HG02852 (cell line): ENCODE results near the gene P4HA2.

Experiments
- ATAC-seq: cut with Tn5 transposase; IDR thresholded peaks from one replicate; pipeline ENCODE4 v1.9.1; 2021; ENCODE audit warnings: mild to moderate bottlenecking, moderate library complexity; ENCODE audit not compliant: unreplicated experiment

Gene P4HA2

DNA sequence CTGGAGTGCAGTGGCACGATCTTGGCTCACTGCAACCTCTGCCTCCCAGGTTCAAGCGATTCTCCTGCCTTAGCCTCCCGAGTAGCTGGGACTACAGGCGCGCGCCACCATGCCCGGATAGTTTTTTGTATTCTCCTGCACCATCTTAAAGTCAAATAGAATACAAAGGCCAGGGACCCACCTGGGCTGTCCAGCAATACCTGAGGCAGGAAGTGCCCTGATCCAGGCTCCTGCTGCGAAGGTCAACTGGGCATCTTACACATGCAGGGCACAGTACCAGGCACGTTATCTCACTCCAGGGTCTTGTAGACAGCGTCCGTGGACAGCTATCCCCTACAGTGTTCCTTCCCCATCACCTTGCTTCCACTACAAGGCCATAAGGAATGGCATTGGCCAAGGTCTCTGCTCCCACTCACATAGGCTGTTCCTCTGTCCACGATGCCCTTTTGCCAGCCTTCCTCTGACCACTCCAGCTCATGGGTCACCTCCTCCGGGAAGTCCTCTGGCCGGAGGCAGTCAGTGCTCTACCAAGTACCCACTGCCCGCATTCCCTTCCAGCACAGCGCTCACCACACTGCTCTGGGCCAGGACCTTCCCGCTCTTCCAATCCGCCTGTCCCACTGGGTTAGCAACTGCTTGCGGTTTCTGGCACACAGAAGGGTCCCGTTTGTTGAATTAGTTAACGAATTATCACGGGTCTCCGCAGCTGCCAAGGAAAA, 978 bp downstream of the P4HA2 start:
- no peak for ATAC-seq

DNA sequence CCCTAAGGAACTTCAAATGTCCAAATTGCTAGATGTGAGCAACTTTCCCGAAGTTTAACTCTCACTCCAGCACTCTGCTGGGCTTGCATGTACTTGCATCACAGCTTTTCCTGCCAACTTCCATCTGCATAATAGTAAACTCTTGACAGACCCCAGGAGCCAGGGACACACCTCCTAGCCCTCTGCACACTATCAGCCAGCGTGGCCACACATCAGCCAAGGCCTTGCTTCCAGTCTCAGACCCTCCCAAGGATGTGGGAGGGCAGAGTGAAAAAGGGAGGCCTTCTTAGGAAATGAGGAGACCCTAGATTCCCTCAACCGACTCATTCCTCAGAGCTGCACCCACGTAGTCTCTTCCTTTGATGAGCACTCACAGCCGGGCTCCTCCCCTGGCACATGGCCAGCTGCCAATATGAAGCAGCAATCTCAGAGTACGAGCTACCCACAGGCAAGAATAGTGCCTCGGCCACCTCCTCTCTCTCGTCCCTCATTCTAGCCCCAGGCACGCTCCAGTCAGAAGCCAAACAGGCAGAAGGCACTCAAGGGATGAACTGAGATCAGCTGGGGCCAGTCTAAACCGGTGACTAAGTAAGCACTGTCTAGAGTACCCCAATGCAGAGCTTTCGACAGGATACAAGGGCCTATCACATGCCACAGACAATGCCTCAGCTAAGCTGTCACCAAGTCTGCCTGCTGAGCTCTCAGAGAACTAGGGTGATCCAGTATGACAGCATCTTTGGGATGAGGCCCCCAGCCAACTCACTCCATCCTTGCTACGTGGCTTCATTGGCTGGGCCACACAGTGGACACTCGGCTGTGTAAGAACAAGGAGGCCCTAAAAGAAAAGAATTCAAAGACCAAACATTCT, 2.3 kb downstream of the P4HA2 start:
- no peak for ATAC-seq

DNA sequence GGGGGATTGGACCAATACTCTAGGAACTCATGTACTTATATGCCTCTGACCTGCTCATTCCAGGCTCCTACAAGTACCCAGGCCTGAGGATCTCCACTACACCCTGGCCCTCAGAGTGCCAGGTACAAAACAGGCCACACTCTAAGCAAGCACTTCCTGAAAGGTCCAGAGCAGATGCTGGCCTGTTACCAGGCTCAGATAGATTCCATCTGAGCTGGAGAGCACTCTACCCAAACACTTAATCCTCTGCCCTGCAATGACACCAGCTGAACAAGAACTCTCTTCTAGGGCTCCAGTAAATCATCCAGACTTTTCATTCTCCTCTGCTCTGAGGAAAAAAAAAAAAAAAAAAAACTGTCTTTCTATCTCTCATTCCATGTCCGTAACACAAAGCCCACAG, 2.9 kb downstream of the P4HA2 start:
- no peak for ATAC-seq

DNA sequence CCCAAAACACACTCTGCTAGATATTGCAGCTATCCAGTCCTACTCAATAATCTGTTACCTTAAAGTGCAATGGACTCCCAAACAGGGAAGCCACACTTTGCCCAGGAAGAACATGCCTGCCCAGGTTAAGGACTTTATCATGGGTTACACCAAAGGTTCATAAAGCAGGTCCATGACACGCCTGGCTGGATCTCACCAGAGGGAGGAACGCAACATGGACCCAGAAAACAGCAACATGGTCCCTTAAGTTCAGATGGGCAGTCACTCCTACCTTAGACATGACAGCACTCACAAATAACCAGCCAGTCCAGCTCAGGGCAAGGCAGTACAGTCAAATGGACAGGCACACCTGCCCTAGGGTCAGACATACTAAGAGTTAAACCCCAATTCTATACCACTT, 3.8 kb downstream of the P4HA2 start:
- no peak for ATAC-seq

DNA sequence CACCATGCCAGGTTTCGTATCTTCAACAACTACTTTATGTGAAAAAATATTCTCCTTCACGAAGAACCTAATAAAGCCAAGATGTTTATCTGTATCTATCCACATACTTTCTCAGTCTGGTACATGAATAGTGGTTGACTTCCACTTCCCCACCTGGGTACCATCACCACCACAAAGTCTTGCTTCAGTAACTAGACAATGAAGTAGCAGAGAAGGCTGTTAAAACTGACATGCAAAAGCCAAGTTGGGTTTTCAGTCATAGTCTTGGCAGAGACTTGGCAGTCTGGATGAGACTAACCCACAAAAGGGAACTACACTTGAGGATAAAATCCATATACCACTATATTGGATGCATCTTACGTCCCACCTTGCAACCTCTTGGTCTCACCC, 5.0 kb downstream of the P4HA2 start:
- peak; percentile 67 for ATAC-seq

DNA sequence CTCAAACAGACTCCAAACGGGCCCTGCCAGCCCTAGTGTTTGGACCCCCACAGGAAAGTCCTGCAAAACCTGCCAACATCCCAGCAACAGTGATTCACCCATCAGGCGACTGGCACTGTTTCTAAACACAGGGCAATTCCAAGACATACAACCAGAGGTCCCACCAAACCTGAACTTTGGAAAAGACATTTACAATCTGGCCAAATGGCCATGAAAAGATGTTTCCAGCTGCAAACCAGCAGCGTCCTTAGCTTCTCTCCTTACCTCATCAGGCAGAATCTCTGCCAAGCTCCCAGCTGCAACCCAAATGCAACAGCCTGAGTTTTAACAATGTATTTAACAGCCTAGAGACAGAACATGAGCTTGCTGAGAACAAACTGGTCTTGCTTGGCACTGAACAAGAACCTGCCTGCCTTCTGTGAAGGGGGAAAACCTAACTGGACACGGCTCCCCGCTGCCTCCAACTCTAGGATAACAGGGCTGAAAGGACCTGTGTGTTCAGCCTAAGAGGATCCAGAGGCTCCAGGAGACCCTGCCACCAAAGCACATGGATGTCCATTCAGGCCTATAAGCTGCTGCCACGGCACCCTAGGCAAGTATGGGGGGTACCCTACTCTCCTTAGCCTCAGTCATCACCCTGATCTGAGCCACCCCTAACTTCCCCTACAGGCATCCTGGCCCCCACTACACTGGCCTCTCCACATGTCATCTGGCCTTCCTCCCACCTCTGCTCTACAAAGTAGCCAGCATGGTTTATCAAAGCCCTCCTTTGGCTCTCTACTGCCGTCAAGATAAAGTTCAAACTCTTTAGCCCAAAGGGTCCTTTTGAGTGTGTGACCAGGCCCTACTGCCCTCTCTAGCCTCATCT, 5.6 kb downstream of the P4HA2 start:
- peak; percentile 7 for ATAC-seq

DNA sequence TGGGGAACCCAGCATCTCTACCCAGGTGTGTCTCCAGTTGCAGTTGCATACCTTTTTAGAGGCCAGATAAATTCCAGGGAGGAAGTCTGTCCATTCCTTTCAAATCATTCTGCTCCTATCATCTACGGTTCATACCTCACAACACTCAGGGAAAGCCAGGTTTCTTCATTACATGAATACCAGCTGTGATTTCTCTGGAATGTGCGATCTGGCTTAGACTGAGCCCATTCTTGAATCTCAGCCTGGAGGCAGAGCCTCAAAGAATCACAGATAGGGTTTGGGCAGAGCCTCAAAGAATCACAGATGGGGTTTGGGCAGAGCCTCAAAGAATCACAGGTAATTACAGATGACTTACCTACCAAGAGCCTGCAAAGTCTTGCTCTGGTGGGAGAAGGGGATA, 7.2 kb downstream of the P4HA2 start:
- ATAC-seq = no peak

DNA sequence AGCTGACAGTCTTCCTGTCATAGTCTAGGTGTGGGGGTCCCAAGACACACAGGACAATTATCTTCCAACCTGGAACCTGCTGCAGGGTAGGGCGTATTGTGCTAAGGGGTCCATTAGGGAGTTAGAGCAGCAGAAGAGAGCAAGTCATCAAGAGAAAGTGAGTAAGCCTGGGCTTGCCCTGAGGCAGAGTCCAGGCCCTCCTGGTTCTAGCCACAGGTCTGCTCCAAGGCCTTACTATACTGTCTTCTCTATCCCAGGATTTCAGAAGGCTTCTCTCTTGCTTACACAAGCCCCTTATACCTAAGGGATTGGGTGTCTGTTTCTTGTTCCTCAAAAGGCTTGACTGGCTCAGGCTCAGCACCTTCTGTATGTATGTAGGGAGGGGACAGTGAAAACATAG, 7.7 kb downstream of the P4HA2 start:
- no peak for ATAC-seq

DNA sequence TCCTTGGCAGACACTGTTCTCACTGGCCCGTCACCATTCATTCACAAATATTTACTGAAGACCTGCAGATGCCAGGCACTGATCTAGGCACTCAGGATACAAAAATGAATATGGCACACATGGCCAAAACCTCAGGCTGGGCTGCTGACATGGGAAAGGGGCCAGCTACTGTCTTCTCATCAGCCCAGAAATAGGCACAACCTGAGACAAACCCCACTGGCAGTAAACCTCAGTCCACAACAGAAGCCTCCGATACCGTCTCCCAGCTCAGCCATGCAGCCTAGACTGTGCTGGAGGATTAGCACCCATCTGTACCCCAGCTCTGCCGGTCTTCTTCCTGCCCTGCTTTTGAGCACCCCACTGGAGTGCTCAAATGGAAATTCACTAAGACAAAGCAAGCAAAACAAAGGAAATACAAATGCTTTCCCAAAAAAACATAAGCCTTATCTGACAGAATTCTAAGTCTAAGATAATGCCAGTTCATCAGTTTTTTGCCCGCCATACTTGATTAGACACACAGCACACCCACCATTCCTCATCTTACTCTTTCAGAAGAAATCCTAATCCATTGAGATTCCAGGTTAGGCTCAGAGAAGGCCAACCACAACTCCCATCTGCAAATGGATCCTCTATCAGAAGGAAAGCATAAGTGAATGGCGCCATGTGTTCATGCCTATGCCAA, 8.2 kb downstream of the P4HA2 start:
- no peak for ATAC-seq

DNA sequence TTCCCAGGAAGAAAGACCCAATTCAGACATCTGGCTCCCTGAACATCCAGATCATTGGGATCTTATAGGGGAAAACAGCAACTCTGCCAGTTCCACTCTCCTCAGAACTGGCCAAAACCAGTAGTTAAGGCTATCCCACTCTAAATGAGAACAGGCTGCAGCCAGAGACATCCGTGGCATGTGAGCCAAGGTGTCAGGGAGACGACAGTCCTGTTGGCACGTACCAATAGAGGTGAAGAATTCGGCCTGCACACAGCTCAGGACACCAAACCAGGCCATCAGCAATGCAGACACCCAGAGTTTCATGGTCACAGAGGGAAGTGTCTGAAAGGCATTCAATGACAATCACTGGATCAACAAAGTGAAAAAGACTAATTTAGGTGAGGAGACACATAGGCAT, 9.3 kb downstream of the P4HA2 start:
- ATAC-seq = no peak

DNA sequence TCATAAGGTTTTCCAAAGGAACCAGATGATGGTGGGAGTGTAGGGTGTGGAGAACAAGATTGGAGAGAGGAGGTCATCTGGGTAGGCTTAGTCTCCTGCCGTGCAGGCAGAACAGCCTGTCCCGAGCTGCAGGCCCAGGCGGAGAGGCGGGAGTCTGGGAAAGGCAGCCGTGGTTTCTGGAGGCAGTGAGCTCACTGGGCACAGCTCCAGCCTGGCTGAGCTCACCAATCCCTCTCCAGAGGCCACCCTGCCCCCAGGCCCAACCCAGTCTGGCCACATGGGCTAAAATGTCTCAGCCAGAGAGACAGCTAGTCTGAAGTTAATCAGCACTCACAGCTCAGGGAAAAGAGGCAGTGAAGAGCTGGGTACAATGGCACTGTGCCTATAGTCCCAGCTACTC, 12.3 kb downstream of the P4HA2 start:
- ATAC-seq = no peak

DNA sequence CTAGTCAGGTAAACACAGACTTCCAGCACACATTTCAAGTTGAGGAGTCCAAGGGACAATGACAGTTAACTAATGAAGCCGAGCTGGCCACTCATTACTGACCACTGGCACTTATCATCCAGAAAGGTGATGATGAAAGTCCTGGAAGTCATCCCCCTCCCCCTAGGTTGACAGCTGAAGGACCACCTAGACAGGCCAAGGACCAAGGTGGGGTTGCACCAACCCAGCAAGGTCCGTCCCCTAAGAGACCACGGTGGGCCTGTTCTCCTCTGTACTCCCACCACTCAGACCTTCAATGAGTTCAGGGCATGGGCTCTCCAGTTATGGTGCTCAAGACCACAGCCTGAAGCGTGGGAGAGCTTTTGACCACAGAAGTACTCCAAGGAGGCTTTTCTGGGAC, 13.2 kb downstream of the P4HA2 start:
- ATAC-seq = no peak

DNA sequence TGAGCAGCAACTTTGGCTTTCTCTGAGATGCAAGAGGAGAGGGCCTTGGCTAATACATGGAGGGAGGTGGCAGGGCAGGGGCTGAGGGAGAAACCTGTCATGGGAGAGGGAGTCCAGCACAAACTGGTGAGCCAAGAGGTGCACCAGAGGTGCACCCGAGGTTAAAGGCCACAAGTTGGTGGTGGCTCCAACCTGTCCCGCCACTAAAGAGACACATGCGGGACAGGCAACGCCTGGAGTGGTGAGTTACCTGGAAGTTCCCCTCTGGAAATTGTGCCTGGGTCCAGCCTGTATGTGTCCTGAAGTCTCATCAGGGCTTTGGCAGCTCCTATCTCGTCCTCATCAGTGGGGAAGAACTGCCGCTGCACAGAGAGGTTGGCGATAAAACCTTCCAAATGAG, 14.0 kb downstream of the P4HA2 start:
- no peak for ATAC-seq

DNA sequence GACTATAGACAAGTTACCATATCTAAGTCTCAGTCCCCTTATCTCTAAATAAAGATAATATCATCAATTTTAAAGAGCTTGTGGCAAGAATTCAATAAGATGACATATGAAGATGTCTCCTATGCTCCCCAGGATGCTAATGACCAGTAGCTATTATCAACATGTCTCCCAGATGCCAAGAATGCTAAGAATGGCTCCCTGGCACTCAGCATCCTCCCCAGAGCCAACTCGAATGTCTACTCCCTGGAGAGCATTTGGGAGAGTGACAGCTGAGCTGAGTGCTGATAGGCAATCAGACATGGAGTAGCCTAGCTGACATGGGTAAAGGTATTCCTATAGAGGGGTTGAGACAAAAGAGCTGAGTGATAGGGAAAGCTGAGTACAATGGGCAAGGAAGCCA, 15.9 kb downstream of the P4HA2 start:
- no peak for ATAC-seq

DNA sequence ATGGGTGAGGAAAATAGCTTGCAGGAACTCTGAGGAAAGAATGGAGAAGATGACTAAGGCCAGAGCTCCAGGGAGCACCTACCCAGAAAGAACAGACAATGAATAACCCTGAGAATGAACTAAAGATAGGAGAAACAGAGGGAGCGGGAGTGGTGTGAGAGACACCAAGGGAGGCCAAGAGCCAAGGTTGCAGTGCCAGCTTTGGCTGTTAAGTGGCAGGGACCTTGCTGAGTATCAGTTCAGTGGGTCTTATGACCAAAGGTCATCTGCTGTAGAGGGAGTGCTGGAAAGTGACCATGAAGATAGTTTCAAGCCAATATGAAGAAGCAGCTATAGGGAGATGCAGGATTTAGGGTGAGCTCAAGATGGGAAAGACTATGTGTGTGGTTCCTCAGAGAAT, 16.7 kb downstream of the P4HA2 start:
- no peak for ATAC-seq

DNA sequence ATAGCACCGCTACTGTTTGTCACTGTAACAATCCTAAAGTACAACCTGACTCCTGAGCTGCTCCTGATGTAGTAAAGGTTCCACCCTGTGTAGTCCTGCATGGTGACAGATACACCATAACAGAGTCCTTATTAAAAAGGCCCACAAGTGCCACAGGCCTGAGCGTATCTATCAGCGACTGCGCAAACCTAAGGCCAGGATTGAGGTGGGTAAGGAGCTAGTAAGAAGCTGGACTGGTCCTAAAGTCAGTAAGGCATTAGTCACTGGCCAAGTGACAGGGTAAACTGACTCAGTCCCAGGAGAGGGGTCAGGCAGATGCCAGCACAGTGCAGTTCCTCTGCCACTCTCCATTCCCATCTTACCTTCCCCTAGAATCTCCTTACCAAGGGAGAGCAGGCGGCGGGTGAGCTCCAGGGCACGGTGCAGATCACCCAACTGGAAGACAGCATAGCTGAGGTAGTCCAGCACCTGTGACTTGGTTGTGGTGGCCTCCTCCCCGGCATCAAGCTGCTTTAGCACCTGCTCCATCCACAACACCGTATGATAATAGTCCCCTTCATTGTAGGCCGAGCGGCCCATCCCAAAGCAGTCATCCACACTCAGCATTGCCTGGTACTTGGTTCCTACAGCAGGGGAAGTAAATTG, 17.6 kb downstream of the P4HA2 start:
- ATAC-seq = no peak

DNA sequence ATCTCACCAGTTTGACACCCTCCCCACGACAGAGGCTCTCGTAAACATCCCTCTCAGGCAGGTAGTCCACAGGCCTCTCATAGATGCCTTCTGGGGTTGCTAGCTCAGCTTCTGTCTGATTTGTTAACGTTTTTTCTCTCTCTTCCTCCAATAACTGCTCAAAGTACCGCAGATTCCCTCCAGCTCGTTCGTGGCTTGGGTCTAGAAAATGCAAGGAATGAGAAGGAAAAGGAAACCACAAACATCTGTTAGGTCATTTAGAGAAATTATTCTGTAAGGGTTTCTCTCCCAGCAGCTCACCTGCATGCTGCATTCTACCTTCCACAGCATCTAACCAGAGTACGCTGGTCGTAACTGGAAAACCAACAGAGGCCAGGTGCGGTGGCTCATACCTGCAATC, 18.5 kb downstream of the P4HA2 start:
- no peak for ATAC-seq

DNA sequence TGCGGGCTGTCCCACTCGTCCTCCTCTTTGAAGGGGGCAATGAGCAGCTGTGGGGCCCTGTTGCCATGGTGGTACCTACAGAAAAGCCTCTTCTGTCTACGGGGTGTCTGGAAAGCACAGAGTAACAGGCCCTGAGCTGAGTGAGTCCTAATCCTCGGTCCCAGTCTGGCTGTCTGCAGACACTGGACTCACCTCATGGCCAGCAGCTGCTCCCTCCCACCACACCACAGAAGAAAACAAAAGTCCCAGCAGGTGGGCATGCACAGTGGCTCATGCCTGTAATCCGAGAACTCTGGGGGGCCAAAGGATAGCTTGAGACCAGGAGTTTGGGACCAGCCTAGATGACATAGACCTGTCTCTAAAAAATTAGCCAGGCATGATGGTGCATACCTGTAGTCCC, 19.9 kb downstream of the P4HA2 start:
- no peak for ATAC-seq

DNA sequence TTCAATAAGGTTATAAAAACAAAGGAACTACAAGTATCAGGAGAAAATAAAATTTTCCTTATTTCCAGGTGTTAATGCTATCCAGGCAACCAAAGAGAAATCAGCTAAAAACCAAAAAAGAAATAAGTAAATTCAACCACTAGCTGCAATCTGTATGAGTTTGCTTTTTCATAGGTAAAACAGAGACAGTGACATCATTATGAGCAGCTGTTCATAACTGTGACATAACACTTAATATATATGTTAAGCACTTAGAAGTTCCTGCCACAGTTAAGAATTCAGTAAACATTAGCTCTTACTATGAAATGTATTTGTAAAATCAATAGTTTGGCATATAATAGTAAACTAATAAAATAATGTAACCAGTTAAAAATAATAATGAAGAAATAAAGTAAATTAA, 20.9 kb downstream of the P4HA2 start:
- ATAC-seq = no peak

DNA sequence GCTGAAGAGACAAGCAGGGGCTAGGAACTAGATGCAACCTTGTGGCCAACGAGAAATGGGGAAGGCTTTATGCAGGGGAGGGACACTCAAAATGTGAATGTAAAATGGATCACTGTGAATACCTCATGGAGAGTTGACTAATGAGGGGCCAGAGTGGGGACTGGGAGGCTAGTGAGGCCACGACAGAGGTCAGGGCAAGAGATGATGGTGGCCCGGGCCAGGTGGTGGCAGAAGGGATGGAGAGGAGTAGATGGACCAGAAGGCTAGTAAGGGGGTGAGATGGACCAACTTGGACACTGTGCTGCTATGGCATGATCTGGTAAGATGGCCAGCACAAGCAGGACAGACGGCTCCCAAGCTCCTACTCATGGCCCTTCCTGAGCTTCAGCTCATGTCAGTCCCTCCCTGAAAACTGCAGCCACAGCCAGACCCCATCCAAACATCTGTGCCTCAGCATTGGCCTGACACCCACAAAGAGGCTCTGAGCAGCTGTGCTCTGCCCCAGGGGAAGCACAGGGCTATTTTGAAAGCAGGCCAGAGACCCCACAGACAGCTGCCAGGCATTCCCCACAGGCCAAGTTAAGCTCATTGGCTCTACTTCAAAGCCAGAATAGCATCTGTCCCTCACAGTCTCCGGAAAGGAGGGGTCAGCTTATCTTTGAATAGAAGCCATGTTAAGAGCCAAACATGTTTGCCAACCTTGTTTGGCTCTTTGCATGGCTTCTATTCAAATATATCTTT, 22.1 kb downstream of the P4HA2 start:
- ATAC-seq = peak; percentile 80
